ENCODE measurements around the gene ABCG8. TPM values are rescaled to one million over a fixed set of nuclear protein-coding genes. Genes with fewer than 3 reads are reported as not detected.

Gene ABCG8
- polyA plus RNA-seq, result not detected

DNA sequence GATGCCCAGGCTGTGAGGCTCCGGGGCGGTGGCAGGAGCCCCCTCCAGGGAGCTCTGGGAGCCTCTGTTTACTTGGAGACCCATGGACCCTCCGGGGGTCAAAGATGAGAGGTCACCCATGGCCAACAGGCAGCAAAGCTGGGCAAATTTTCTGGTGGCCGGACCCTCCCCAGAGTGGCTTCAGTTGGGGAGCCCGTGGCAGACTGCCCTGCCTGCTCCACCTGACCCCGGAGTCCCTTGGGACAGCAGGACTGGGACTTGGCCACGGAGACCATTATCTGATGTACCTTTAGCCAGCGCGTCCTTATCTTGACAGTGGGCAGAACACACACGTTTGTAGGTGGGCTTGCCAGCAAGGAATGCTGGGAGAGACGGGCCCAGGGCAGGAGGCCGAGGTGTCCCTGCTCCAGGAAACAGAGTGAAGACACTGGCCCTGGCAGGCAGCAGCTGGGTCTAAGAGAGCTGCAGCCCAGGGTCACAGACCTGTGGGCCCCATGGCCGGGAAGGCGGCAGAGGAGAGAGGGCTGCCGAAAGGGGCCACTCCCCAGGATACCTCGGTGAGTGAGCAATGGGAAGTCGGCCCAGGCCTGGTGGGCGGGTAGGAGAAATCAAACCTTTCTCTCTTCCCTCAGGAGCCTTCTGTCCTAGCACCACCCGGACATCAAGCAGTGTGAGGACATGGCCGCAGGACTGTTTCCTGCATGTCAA lies at the start of gene ABCG8, which contains the start of gene ABCG5:
ABCG8 (plus strand) TSS at position 412 of the 708 bp plus-strand sequence; CDS start at position 495, 83 bp downstream.
ABCG5 (minus strand) TSS at position 280 of the 708 bp plus-strand sequence; CDS start at position 120, 160 bp downstream.
- H3K4me1 ChIP-seq (ENCODE audit: control insufficient read depth in 2 of 2, insufficient read depth in 2 of 2, low read length in 1 of 2), result no peaks in the 10 kb centered on the region

DNA sequence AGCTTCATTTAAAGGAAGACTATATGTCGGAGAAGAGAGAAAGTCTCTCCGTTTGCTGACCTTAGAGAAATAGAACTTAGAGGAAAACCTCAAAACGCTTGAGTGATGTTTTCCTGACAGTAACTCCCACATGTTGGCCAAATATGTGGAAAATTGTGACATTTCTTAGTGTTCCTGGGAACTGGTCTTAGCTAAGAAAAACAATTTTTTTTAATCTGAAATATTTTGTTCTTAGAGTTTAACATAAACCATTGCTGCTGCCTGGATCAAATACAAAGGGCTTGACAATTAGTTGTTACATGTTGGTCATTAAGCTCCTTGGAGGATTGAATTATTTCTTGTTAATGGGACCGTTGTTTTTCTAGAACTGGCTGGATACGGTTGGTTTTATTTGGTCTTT lies 48.6 kb upstream of the ABCG8 start:
- 73 to 75% methylated on average over 5 of the region's 5 CpGs for WGBS, 2 donors
- Histone ChIP-seq H3K36me3 (ENCODE audit: control insufficient read depth in 2 of 2, insufficient read depth in 2 of 2, low read length in 1 of 2) (peaks cover 0 to 2% of the 10 kb centered on the region in 2 donors), H3K4me1 (ENCODE audit: control insufficient read depth in 2 of 2, insufficient read depth in 2 of 2, low read length in 1 of 2) (peaks cover 0 to 4% of the 10 kb centered on the region in 2 donors), H3K4me3 (ENCODE audit: low read depth in 1 of 2, low read length in 2 of 2) (no peak overlapping the region), H3K27ac (ENCODE audit: low read depth in 2 of 2, low read length in 1 of 2) (no peak overlapping the region), H3K9me3 (ENCODE audit: control insufficient read depth in 2 of 2, insufficient read depth in 1 of 2, low read depth in 1 of 2, low read length in 1 of 2) (no peaks in the 10 kb centered on the region), H3K27me3 (ENCODE audit: control insufficient read depth in 1 of 2, insufficient read depth in 2 of 2, low read length in 2 of 2) (no peaks in the 10 kb centered on the region)

More for the DNA sequence above, at the start of gene ABCG8, which contains the start of gene ABCG5:
- 85 to 86% methylated on average over 20 of the region's 20 CpGs for WGBS, 2 donors
- no peak within 1 kb of the TSS for H3K4me3 ChIP-seq (ENCODE audit: low read depth in 1 of 2, low read length in 2 of 2)
- H3K9me3 ChIP-seq (ENCODE audit: control insufficient read depth in 2 of 2, insufficient read depth in 1 of 2, low read depth in 1 of 2, low read length in 1 of 2), result no peaks in the 10 kb centered on the region
- H3K27me3 ChIP-seq (ENCODE audit: control insufficient read depth in 1 of 2, insufficient read depth in 2 of 2, low read length in 2 of 2), result no peaks in the 10 kb centered on the region
- no peak within 1 kb of the TSS for H3K27ac ChIP-seq (ENCODE audit: low read depth in 2 of 2, low read length in 1 of 2)
- H3K36me3 ChIP-seq (ENCODE audit: control insufficient read depth in 2 of 2, insufficient read depth in 2 of 2, low read length in 1 of 2), result no peaks in the 10 kb centered on the region

DNA sequence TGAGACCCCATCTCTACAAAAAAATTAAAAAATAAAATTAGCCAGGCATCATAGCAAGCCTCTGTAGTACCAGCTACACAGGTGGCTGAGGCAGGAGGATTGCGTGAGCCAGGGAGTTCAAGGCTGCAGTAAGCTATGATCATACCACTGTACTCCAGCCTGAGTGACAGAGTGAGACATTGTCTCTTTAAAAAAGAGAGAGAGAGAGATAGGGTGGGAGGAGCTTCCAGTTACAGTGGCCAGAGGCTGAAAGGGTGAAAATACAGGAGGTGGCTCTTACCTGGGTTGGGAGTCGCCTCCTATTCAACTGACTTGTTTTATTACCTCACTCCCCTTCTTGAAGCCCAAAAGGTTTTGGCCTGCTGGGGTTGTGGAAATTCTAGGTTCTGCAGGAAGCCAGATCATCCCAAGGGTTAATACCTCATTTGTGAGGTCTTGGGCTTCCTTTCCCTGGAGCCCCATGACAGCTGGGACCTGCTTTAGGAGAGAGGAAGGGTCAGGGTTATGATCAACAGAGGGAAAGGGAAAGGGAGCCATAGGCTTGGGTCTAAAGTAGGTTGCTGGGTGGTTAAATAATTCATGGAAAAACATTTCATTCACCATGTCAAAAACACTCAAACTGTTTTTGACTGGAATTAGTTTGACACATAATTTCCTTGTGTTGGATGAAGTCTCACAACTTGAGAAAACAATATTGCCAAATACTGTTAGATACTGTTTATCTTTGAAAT lies 47.6 kb upstream of the ABCG8 start:
- Histone ChIP-seq H3K27me3 (ENCODE audit: control insufficient read depth in 1 of 2, insufficient read depth in 2 of 2, low read length in 2 of 2) (no peaks in the 10 kb centered on the region), H3K9me3 (ENCODE audit: control insufficient read depth in 2 of 2, insufficient read depth in 1 of 2, low read depth in 1 of 2, low read length in 1 of 2) (no peaks in the 10 kb centered on the region), H3K4me3 (ENCODE audit: low read depth in 1 of 2, low read length in 2 of 2) (no peak overlapping the region), H3K36me3 (ENCODE audit: control insufficient read depth in 2 of 2, insufficient read depth in 2 of 2, low read length in 1 of 2) (peaks cover 0 to 2% of the 10 kb centered on the region in 2 donors), H3K27ac (ENCODE audit: low read depth in 2 of 2, low read length in 1 of 2) (peak overlapping the region in 1 of 2 donors; percentile 8), H3K4me1 (ENCODE audit: control insufficient read depth in 2 of 2, insufficient read depth in 2 of 2, low read length in 1 of 2) (peaks cover 0 to 4% of the 10 kb centered on the region in 2 donors)
- 89 to 91% methylated on average over 2 of the region's 2 CpGs for WGBS, 2 donors

DNA sequence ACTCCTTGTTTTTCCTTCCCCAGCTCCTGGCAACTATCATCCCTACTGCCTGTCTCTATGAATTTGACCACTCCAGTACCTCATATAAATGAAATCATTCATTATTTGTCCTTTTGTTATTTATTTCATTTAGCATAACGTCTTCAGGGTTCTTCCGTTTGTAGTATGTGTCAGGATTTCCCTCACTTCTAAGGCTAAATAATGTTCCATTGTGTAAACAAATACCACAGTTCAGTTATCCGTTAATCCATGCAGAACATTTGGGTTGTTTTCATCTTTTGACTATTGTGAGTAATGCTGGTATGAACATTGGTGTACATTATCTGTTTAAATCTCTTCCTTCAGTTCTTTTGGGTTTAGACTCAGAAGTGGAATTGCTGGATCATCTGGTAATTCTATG lies 46.1 kb upstream of the ABCG8 start:
- Histone ChIP-seq H3K27ac (ENCODE audit: low read depth in 2 of 2, low read length in 1 of 2) (no peak overlapping the region), H3K27me3 (ENCODE audit: control insufficient read depth in 1 of 2, insufficient read depth in 2 of 2, low read length in 2 of 2) (no peaks in the 10 kb centered on the region), H3K4me3 (ENCODE audit: low read depth in 1 of 2, low read length in 2 of 2) (no peak overlapping the region), H3K4me1 (ENCODE audit: control insufficient read depth in 2 of 2, insufficient read depth in 2 of 2, low read length in 1 of 2) (peaks cover 0 to 4% of the 10 kb centered on the region in 2 donors), H3K9me3 (ENCODE audit: control insufficient read depth in 2 of 2, insufficient read depth in 1 of 2, low read depth in 1 of 2, low read length in 1 of 2) (no peaks in the 10 kb centered on the region), H3K36me3 (ENCODE audit: control insufficient read depth in 2 of 2, insufficient read depth in 2 of 2, low read length in 1 of 2) (no peaks in the 10 kb centered on the region)
- WGBS, 2 donors, result 67 to 72% methylated on average over 3 of the region's 3 CpGs

DNA sequence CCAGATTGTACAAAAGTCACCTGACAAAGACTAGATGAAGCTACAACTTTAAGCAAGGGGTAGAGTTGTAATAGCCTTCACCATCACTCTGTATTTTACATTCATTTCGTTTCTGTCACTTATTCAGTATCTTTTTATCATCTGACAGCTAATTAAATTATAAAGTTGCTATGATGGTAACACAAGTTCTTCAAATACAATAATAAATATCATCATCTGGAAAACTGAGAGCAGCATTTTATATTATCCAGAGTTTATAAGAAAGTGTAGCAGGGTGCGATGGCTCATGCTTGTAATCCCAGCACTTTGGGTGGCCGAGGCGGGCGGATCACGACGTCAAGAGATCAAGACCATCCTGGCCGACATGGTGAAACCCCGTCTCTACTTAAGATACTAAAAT lies 43.8 kb upstream of the ABCG8 start:
- no peak overlapping the region for H3K4me3 ChIP-seq (ENCODE audit: low read depth in 1 of 2, low read length in 2 of 2)
- H3K27me3 ChIP-seq (ENCODE audit: control insufficient read depth in 1 of 2, insufficient read depth in 2 of 2, low read length in 2 of 2), result no peaks in the 10 kb centered on the region
- no peak overlapping the region for H3K27ac ChIP-seq (ENCODE audit: low read depth in 2 of 2, low read length in 1 of 2)
- peaks cover 0 to 4% of the 10 kb centered on the region in 2 donors for H3K4me1 ChIP-seq (ENCODE audit: control insufficient read depth in 2 of 2, insufficient read depth in 2 of 2, low read length in 1 of 2)
- no peaks in the 10 kb centered on the region for H3K9me3 ChIP-seq (ENCODE audit: control insufficient read depth in 2 of 2, insufficient read depth in 1 of 2, low read depth in 1 of 2, low read length in 1 of 2)
- WGBS, 2 donors, result 95 to 96% methylated on average over 9 of the region's 9 CpGs
- H3K36me3 ChIP-seq (ENCODE audit: control insufficient read depth in 2 of 2, insufficient read depth in 2 of 2, low read length in 1 of 2), result no peaks in the 10 kb centered on the region

DNA sequence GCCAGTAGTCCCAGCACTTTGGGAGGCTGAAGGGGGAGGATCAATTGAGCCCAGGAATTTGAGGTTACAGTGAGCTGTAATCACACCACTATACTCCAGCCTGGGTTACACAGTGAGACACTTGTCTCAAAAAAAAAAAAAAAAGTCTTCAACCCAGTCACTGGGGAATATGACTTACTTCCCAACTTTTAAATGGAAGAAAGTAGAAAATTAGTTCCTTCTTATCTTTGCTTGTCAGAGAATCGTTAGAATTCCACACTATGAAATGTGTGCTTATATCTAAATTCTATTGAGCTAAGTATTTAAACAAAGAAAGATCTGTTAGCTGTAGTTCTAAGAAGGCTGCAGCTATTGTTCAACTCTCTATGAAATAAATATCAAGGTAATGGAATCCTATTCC lies 42.6 kb upstream of the ABCG8 start:
- Histone ChIP-seq H3K27ac (ENCODE audit: low read depth in 2 of 2, low read length in 1 of 2) (no peak overlapping the region), H3K4me3 (ENCODE audit: low read depth in 1 of 2, low read length in 2 of 2) (no peak overlapping the region), H3K36me3 (ENCODE audit: control insufficient read depth in 2 of 2, insufficient read depth in 2 of 2, low read length in 1 of 2) (no peaks in the 10 kb centered on the region), H3K27me3 (ENCODE audit: control insufficient read depth in 1 of 2, insufficient read depth in 2 of 2, low read length in 2 of 2) (no peaks in the 10 kb centered on the region), H3K4me1 (ENCODE audit: control insufficient read depth in 2 of 2, insufficient read depth in 2 of 2, low read length in 1 of 2) (peaks cover 0 to 2% of the 10 kb centered on the region in 2 donors), H3K9me3 (ENCODE audit: control insufficient read depth in 2 of 2, insufficient read depth in 1 of 2, low read depth in 1 of 2, low read length in 1 of 2) (no peaks in the 10 kb centered on the region)
- WGBS, 2 donors, result 63 to 66% methylated on average over 1 of the region's 1 CpG

DNA sequence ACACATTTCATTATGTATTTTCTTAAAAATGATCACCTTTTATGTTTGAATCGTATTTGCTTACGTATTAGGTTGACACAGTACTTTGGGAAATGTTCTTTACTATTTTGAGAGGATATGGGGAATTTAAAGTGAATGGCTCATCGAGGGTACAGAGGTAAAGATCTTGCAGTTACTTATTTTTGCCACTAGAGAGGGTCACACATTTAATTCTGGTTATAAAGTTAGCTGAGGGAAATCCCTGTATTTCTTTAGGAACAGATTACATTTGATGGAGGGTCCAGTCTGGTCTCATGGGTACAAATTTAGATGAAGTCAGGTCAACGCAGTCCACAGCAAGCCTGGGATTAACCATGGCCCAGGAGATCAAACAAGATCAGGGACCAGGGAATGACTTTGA lies 40.5 kb upstream of the ABCG8 start:
- no peaks in the 10 kb centered on the region for H3K27me3 ChIP-seq (ENCODE audit: control insufficient read depth in 1 of 2, insufficient read depth in 2 of 2, low read length in 2 of 2)
- no peaks in the 10 kb centered on the region for H3K9me3 ChIP-seq (ENCODE audit: control insufficient read depth in 2 of 2, insufficient read depth in 1 of 2, low read depth in 1 of 2, low read length in 1 of 2)
- WGBS, 2 donors, result 82 to 85% methylated on average over 4 of the region's 4 CpGs
- no peaks in the 10 kb centered on the region for H3K36me3 ChIP-seq (ENCODE audit: control insufficient read depth in 2 of 2, insufficient read depth in 2 of 2, low read length in 1 of 2)
- no peak overlapping the region for H3K27ac ChIP-seq (ENCODE audit: low read depth in 2 of 2, low read length in 1 of 2)
- H3K4me3 ChIP-seq (ENCODE audit: low read depth in 1 of 2, low read length in 2 of 2), result no peak overlapping the region
- no peaks in the 10 kb centered on the region for H3K4me1 ChIP-seq (ENCODE audit: control insufficient read depth in 2 of 2, insufficient read depth in 2 of 2, low read length in 1 of 2)

DNA sequence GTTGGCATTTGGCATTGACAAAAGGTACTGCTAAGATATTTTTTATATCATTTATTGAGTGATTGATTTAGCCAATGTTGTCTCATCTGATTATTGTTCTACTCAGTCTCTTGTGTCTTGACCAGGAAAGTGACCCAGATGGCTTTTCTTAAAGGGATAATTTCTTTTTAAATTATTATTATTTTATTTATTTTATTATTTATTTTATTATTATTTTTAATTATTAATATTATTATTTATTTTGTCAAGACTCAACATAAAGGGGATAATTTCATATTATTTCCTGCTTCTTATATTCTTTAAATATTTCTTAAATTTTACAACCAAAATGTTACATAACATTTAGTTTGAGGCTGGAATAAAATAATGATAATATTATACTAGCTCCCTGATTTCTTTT lies 37.9 kb upstream of the ABCG8 start:
- Histone ChIP-seq H3K9me3 (ENCODE audit: control insufficient read depth in 2 of 2, insufficient read depth in 1 of 2, low read depth in 1 of 2, low read length in 1 of 2) (no peaks in the 10 kb centered on the region), H3K4me1 (ENCODE audit: control insufficient read depth in 2 of 2, insufficient read depth in 2 of 2, low read length in 1 of 2) (no peaks in the 10 kb centered on the region), H3K27ac (ENCODE audit: low read depth in 2 of 2, low read length in 1 of 2) (no peak overlapping the region), H3K27me3 (ENCODE audit: control insufficient read depth in 1 of 2, insufficient read depth in 2 of 2, low read length in 2 of 2) (no peaks in the 10 kb centered on the region), H3K4me3 (ENCODE audit: low read depth in 1 of 2, low read length in 2 of 2) (no peak overlapping the region), H3K36me3 (ENCODE audit: control insufficient read depth in 2 of 2, insufficient read depth in 2 of 2, low read length in 1 of 2) (no peaks in the 10 kb centered on the region)

DNA sequence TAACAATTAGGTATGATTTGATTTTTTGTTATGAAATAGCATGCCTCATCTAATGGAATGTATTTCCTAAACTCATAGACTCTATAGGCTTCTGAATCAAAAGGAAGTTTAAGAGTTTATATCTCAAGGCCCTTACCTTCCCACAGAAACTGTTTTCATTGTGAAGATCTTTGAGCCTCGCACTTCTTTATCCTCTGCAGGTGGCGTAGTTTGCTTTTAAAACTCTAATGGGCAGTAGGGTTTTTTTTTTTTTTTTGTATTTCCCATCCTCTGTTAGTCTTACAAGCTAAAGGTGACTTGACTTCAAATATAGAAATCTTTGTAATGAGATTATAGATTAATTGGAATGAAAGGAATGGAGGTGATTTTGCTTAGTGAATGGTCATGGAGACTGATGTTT lies 36.6 kb upstream of the ABCG8 start:
- no peak overlapping the region for H3K27ac ChIP-seq (ENCODE audit: low read depth in 2 of 2, low read length in 1 of 2)
- H3K4me3 ChIP-seq (ENCODE audit: low read depth in 1 of 2, low read length in 2 of 2), result no peak overlapping the region
- no peaks in the 10 kb centered on the region for H3K27me3 ChIP-seq (ENCODE audit: control insufficient read depth in 1 of 2, insufficient read depth in 2 of 2, low read length in 2 of 2)
- H3K9me3 ChIP-seq (ENCODE audit: control insufficient read depth in 2 of 2, insufficient read depth in 1 of 2, low read depth in 1 of 2, low read length in 1 of 2), result no peaks in the 10 kb centered on the region
- no peaks in the 10 kb centered on the region for H3K4me1 ChIP-seq (ENCODE audit: control insufficient read depth in 2 of 2, insufficient read depth in 2 of 2, low read length in 1 of 2)
- no peaks in the 10 kb centered on the region for H3K36me3 ChIP-seq (ENCODE audit: control insufficient read depth in 2 of 2, insufficient read depth in 2 of 2, low read length in 1 of 2)
- WGBS, 2 donors, result 89 to 95% methylated on average over 2 of the region's 2 CpGs

Measured in esophagus (tissue), 2 donors.